ENCODE data around the gene IL31.

Gene IL31

GRCh38 chr12:122174155-122174845 is at the start of gene IL31:
TSS of gene IL31 (minus strand) at chr12:122174221. CDS start at chr12:122174172, 49 bp downstream.
- TF ChIP-seq EZH2 (optimal IDR thresholded peaks at IDR 0.05; ENCODE audit: low read depth, low read length) (no peak), CTCF (IDR thresholded peaks at IDR 0.05; ENCODE audit: low read length) (no peak), EZH2phosphoT487 (IDR thresholded peaks at IDR 0.05; ENCODE audit: low read length) (no peak)
- Histone ChIP-seq H2AFZ (ENCODE audit: low read length) (no peak within 1 kb of the TSS), H3K4me2 (ENCODE audit: low read depth, low read length) (no peak within 1 kb of the TSS), H3K9me3 (replicated peaks; ENCODE audit: insufficient read depth, low read length) (no peaks in the 10 kb centered on the region), H3K27me3 (replicated peaks; ENCODE audit: insufficient read depth, low read length) (no peaks in the 10 kb centered on the region), H3K4me1 (ENCODE audit: low read length) (no peaks in the 10 kb centered on the region), H3K4me3 (ENCODE audit: low read length) (no peak within 1 kb of the TSS), H3K9me2 (replicated peaks; ENCODE audit: insufficient read depth, low read length) (no peaks in the 10 kb centered on the region), H3K9ac (ENCODE audit: low read length) (no peak within 1 kb of the TSS), H3K79me2 (ENCODE audit: low read length) (no peaks in the 10 kb centered on the region), H4K20me1 (ENCODE audit: insufficient read depth, low read length) (no peaks in the 10 kb centered on the region), H3K27ac (ENCODE audit: low read length) (no peak within 1 kb of the TSS), H3K36me3 (replicated peaks; ENCODE audit: insufficient read depth, low read length) (no peaks in the 10 kb centered on the region), H3F3A (ENCODE audit: insufficient read depth, low read length) (no peaks in the 10 kb centered on the region)
- DNase-seq: no peak

GRCh38 chr12:122216445-122216844 is 42.4 kb upstream of the IL31 start:
- no peak overlapping the region for H3K4me2 ChIP-seq (ENCODE audit: low read depth, low read length)
- H3K4me3 ChIP-seq (ENCODE audit: low read length): no peak overlapping the region
- DNase-seq: no peak
- H3K27ac ChIP-seq (ENCODE audit: low read length): no peak overlapping the region
- no peaks in the 10 kb centered on the region for H3K4me1 ChIP-seq (ENCODE audit: low read length)
- H3F3A ChIP-seq (ENCODE audit: insufficient read depth, low read length): no peaks in the 10 kb centered on the region
- H3K9me3 ChIP-seq (replicated peaks; ENCODE audit: insufficient read depth, low read length): no peaks in the 10 kb centered on the region
- H4K20me1 ChIP-seq (ENCODE audit: insufficient read depth, low read length): no peaks in the 10 kb centered on the region
- no peak overlapping the region for H3K9ac ChIP-seq (ENCODE audit: low read length)
- H3K36me3 ChIP-seq (replicated peaks; ENCODE audit: insufficient read depth, low read length): no peaks in the 10 kb centered on the region
- no peak overlapping the region for H2AFZ ChIP-seq (ENCODE audit: low read length)
- H3K79me2 ChIP-seq (ENCODE audit: low read length): 0 out of 2 replicates have a peak, but pooled peaks cover 4% of the 10 kb centered on the region
- H3K27me3 ChIP-seq (replicated peaks; ENCODE audit: insufficient read depth, low read length): no peaks in the 10 kb centered on the region
- TF ChIP-seq CTCF (IDR thresholded peaks at IDR 0.05; ENCODE audit: low read length): no peak
- TF ChIP-seq EZH2phosphoT487 (IDR thresholded peaks at IDR 0.05; ENCODE audit: low read length): no peak
- no peak for TF ChIP-seq EZH2 (optimal IDR thresholded peaks at IDR 0.05; ENCODE audit: low read depth, low read length)
- H3K9me2 ChIP-seq (replicated peaks; ENCODE audit: insufficient read depth, low read length): no peaks in the 10 kb centered on the region

GRCh38 chr12:122215771-122216170 is 41.8 kb upstream of the IL31 start:
- H3K9me2 ChIP-seq (replicated peaks; ENCODE audit: insufficient read depth, low read length): no peaks in the 10 kb centered on the region
- H3K4me3 ChIP-seq (ENCODE audit: low read length): no peak overlapping the region
- no peaks in the 10 kb centered on the region for H3K4me1 ChIP-seq (ENCODE audit: low read length)
- no peaks in the 10 kb centered on the region for H3K27me3 ChIP-seq (replicated peaks; ENCODE audit: insufficient read depth, low read length)
- no peak overlapping the region for H3K4me2 ChIP-seq (ENCODE audit: low read depth, low read length)
- no peak for DNase-seq
- no peaks in the 10 kb centered on the region for H3K9me3 ChIP-seq (replicated peaks; ENCODE audit: insufficient read depth, low read length)
- H2AFZ ChIP-seq (ENCODE audit: low read length): no peak overlapping the region
- H3K27ac ChIP-seq (ENCODE audit: low read length): no peak overlapping the region
- TF ChIP-seq CTCF (IDR thresholded peaks at IDR 0.05; ENCODE audit: low read length): no peak
- no peak for TF ChIP-seq EZH2 (optimal IDR thresholded peaks at IDR 0.05; ENCODE audit: low read depth, low read length)
- no peak for TF ChIP-seq EZH2phosphoT487 (IDR thresholded peaks at IDR 0.05; ENCODE audit: low read length)
- no peaks in the 10 kb centered on the region for H3F3A ChIP-seq (ENCODE audit: insufficient read depth, low read length)
- no peaks in the 10 kb centered on the region for H3K36me3 ChIP-seq (replicated peaks; ENCODE audit: insufficient read depth, low read length)
- H3K9ac ChIP-seq (ENCODE audit: low read length): no peak overlapping the region
- no peaks in the 10 kb centered on the region for H3K79me2 ChIP-seq (ENCODE audit: low read length)
- H4K20me1 ChIP-seq (ENCODE audit: insufficient read depth, low read length): no peaks in the 10 kb centered on the region
